ENCODE results near the gene FAM3D.

DNA sequence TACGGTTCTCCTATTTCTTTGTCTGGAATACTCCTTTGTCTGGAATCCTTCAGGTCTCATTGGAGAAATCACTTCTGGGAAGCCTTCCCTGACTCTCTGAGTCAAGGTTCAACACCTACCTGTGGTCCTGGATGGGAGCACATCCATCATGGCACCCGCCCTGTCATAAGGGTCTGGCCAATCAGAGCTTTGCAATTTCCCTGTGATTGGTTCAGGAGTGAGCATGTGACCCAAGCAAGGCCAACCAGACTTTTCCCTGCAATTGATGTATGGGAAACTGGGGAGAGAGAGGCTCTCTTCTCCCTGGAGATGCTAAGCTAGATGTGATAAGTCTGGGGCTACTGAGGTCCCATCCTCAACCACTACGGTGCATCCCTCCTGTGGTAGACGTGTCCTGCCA, 8.1 kb downstream of the FAM3D start:
- TF ChIP-seq, protein P1, sequence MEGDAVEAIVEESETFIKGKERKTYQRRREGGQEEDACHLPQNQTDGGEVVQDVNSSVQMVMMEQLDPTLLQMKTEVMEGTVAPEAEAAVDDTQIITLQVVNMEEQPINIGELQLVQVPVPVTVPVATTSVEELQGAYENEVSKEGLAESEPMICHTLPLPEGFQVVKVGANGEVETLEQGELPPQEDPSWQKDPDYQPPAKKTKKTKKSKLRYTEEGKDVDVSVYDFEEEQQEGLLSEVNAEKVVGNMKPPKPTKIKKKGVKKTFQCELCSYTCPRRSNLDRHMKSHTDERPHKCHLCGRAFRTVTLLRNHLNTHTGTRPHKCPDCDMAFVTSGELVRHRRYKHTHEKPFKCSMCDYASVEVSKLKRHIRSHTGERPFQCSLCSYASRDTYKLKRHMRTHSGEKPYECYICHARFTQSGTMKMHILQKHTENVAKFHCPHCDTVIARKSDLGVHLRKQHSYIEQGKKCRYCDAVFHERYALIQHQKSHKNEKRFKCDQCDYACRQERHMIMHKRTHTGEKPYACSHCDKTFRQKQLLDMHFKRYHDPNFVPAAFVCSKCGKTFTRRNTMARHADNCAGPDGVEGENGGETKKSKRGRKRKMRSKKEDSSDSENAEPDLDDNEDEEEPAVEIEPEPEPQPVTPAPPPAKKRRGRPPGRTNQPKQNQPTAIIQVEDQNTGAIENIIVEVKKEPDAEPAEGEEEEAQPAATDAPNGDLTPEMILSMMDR (conservative IDR thresholded peaks at IDR 0.05; ENCODE audit: low read depth, low read length) = no peak
- no peak for TF ChIP-seq EZH2 (IDR thresholded peaks at IDR 0.05; ENCODE audit: borderline replicate concordance, low read depth, low read length, poor library complexity, severe bottlenecking)
